ENCODE measurements around the gene MREG.
"Not testable (repeated sequence)": the region's sequence is repeated elsewhere in the genome, so short reads cannot be mapped to it uniquely, and the experiment has no call there.

Gene MREG

GRCh38 chr2:216021768-216022565 is 8.6 kb upstream of the MREG start:
- no peak for DNase-seq (ENCODE audit: low spot score)

GRCh38 chr2:216018709-216019108 is 5.4 kb upstream of the MREG start:
- DNase-seq (ENCODE audit: low spot score), result no peak

DNA sequence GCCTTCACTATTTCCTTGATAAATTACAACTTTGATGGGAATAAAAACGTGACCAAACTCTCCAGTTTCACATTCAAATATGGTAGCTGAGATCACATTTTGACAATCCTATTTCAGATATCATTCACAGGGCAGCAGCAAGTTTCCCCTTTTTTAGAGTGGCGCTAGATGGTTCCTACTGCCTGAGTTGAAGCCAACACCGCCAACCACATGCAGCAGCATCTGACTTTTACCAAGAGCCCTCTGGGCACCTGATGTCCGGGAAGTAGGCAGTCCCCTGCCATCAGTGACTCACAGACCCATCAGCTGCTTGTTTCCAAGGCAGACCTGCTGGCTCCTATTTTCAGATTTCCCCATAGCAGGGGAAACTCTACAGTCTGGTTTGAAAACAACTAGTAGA is 4.0 kb upstream of the MREG start:
- DNase-seq (ENCODE audit: low spot score), result peak; percentile 25

GRCh38 chr2:216016581-216016980 is 3.2 kb upstream of the MREG start:
- no peak for DNase-seq (ENCODE audit: low spot score)

DNA sequence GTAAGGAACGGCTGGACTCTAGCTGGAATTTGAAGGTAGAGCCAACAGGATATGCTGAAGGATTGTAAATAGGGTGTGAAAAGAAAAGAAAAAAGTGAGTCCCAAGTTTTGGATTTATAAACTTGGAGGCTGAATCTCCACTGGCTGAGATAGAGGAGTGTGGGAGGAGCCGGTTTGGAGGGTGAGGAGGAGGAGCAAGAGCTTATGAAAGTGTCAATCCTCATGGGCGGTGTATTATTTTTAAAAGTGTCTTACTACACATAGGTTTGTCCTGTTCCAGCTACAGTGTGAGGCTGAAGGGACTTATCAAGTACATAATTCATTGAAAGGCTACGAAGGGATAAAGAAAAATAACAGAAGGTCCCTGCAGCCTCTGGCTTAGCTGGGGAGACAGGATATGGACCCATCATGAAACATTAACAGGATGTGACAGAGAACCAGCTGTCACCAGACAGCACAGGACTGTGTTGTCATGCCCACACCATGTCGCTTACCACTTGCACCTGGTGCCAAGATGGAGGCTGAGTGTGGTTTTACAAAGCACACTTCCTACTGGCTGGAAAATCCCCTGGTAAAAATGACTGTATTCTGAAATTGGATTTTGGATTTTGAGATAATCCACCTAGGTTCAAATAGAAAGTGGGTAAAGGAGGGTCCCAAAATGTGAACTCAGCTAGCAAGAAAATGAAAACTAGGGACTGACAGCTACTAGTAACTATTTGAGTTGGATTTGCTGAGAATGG is 2.5 kb upstream of the MREG start:
- no peak for DNase-seq (ENCODE audit: low spot score)

DNA sequence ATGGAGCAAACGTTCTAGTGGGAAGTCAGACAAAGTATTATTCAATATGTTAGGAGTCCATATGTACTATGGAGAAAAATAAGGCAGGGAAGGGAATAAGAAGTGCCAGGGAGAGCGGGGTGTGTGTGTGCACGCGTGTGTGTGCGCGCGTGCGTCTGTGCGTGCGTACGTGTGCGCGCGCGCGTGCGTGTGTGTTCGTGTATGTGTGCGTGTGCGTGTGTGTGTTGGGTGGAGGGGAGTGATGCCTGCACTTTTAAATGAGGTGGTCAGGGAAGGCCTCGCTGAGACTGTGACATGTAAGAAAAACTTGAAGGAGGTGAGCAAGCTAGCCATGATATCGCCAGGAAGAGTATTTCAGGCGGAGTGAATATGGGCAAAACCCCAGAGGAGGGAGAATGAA is 1.6 kb upstream of the MREG start:
- no peak for DNase-seq (ENCODE audit: low spot score)

DNA sequence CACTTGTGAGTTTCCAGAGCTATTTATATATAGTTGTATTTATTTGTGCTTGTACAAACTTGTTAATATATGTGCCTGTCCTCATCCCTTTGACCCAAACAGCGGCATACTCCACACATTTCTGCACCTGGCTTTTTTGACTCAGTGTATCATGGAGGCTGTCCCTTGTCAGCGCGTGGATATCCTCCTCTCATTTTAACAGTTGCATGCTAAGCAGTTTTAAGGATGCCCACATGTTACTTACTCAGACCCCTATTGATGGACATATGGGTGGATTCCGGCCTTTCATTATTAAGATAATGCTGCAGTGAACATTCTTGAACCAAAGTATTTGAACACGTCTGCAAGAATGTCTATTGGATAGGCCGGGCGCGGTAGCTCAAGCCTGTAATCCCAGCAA is 655 bp upstream of the MREG start:
- no peak for DNase-seq (ENCODE audit: low spot score)

- DNase-seq (ENCODE audit: low spot score), result no peak
Measured at GRCh38 chr2:216012830-216013079, 596 bp downstream of the MREG start.

DNA sequence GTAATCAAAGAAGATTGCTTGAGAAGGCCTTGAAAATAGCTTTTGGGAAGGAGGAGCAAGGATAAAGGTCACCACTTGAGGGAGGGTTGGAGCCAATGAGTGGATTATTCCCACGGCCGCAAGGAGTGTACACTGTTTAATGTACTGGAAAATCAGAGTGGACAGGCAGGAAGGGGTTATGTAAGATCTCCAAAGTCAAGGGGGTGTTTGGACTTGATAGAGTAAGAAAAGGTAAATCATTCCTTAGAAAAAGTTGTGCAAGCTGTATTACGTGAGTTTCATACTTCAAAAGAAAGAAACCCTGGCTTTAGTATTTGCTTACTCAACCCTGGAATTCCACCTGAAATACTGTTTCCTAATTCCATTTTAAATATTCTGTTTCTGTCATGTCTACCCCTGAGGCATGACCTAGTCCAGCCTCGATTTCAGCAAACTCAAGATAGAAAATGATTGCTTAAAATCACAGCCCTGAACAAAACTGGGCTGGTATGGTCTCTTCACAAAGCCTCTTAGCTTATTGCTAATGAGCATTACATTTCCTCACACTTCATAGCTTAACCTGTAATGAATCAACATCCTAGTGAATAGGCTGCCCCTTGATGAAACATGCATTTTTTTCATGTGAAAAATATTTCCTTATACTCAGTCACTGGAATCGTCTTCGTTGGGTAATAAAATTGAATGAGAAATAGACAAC is 1.1 kb downstream of the MREG start:
- DNase-seq (ENCODE audit: low spot score), result peak; percentile 37

- DNase-seq (ENCODE audit: low spot score), result not testable (repeated sequence)
Measured at GRCh38 chr2:216009215-216009614, 4.1 kb downstream of the MREG start.

DNA sequence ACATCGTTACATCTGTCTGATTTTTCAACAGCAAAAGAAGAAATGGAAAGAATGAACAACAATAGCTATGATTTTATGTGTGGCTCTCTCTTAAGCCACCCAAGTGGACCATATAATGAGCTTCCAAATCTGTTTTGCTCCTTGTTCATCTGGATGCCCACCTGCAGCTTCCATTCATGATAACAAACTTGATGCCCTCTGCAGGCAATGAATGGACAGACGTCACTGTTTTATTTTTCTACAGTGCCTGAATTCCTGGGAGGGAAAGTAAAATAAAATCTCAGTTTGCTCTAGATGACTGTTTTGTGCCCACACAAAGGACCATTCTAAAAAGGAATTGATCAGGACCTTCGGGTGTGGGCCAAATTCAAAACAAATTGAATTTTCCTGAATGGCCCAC is 5.0 kb downstream of the MREG start:
- no peak for DNase-seq (ENCODE audit: low spot score)

- peak; percentile 52 for DNase-seq (ENCODE audit: low spot score)
Measured at GRCh38 chr2:216006164-216006663, 7.1 kb downstream of the MREG start.

GRCh38 chr2:216004697-216005283 is 8.6 kb downstream of the MREG start:
- DNase-seq (ENCODE audit: low spot score), result no peak

GRCh38 chr2:216003876-216004696 is 9.3 kb downstream of the MREG start:
- no peak for DNase-seq (ENCODE audit: low spot score)

GRCh38 chr2:216002693-216003092 is 10.7 kb downstream of the MREG start:
- no peak for DNase-seq (ENCODE audit: low spot score)

GRCh38 chr2:216002101-216002678 is 11.2 kb downstream of the MREG start:
- DNase-seq (ENCODE audit: low spot score), result peak; percentile 15

GRCh38 chr2:216001216-216002100 is 11.9 kb downstream of the MREG start:
- DNase-seq (ENCODE audit: low spot score), result no peak

GRCh38 chr2:215998636-215999035 is 14.7 kb downstream of the MREG start:
- no peak for DNase-seq (ENCODE audit: low spot score)

DNA sequence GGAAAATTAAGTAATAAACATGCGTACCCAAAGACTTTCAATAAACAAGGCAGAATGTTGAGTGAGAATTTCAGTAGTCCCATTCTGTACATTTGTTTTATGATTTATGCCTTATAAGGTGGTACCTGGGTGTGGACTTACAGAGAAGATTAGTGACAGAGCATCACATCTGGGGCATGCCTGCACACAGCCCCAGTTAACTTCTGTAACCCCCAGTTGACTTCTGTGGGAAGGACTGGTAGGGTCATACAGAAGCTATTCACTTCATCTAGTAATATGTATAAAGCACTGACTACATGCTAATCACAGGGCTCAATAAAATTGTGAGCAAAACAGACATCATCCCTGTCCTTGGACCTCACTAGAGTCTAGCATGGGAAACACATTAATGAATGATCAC is 16.1 kb downstream of the MREG start:
- no peak for DNase-seq (ENCODE audit: low spot score)

GRCh38 chr2:215994911-215995310 is 18.4 kb downstream of the MREG start:
- DNase-seq (ENCODE audit: low spot score), result no peak
